HCEC 1CT (cell line): ENCODE data around the gene SPRED2.

Experiments used
- DNase-seq: peaks from one replicate; pipeline ENCODE4 v3.0.0-alpha.2; 2017

Gene SPRED2

GRCh38 chr2:65382776-65383357, 49.5 kb downstream of the SPRED2 start:
- peak; percentile 91 for DNase-seq

DNA sequence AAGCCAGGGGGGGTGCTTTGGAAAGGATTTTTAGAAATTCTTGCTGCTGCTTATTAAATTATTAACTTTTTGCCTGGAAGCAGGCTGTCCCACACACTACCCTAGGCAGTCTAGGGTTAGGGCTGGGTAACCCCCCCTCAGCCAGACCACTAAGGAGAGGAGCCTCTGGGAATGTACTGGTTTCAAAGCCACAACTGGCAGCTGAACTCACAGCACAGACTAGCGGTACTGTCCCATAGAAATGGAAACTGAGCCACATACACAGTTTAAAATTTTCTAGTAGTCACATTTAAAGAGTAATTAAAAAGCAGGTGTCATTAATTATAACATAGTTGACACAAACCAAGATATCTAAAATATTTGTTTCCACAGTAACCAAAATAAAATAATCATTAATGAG, 50.1 kb downstream of the SPRED2 start:
- DNase-seq: no peak

- DNase-seq: no peak
These were observed 50.8 kb downstream of the SPRED2 start for GRCh38 chr2:65381607-65382051.

GRCh38 chr2:65380255-65380654, 52.1 kb downstream of the SPRED2 start:
- DNase-seq: peak; percentile 12

DNA sequence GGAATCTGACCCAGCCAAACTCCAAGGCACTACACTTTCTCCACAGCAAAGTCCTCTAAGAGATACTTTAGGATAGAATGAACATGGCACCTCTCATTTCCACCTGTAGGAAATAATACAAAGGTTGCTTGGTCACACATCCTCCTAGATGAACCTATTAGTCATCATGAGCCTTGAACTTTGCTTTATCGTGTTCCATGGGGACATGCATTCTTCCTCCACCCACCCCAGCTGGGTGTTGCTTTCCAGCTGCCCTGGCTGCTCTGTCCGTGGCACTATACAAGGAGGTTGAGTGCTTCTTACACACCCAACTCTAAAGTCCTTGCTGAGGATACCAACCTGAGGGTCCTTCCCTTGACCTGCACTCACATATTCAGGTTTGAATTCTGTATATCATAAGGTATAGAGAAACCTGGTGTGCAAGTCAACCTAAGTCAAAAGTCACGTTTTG, 52.7 kb downstream of the SPRED2 start:
- DNase-seq: no peak

- DNase-seq: no peak
These were observed 53.2 kb downstream of the SPRED2 start for GRCh38 chr2:65379223-65379622.

GRCh38 chr2:65378290-65378689, 54.1 kb downstream of the SPRED2 start:
- no peak for DNase-seq

GRCh38 chr2:65377556-65378192, 54.7 kb downstream of the SPRED2 start:
- peak; percentile 76 for DNase-seq

GRCh38 chr2:65375723-65376122, 56.7 kb downstream of the SPRED2 start:
- DNase-seq: no peak

DNA sequence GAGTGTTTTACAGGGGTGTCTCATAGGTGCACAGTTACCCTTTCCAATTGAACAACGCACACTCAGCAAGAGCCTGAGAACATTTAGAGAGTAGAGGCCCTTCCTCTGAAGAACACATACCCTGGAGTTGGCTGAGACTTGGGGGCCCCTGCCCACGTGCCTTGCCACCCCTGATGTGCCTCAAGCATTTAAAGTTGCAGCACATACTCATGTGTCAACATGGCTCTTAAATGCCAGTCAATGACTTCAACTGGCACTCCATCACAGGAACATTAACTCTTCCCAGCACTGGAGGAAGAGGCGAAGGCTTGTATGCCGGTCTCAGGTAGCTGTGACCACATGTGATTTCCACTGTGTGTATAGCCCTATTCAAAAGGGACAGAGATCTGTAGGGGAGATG, 57.4 kb downstream of the SPRED2 start:
- DNase-seq: no peak

GRCh38 chr2:65374575-65374974, 57.8 kb downstream of the SPRED2 start:
- no peak for DNase-seq

GRCh38 chr2:65373365-65373918, 59.0 kb downstream of the SPRED2 start:
- no peak for DNase-seq

- DNase-seq: no peak
These were observed 59.8 kb downstream of the SPRED2 start for GRCh38 chr2:65372619-65373018.

- DNase-seq: no peak
These were observed 61.3 kb downstream of the SPRED2 start for GRCh38 chr2:65371074-65371434.

GRCh38 chr2:65370387-65371073, 61.9 kb downstream of the SPRED2 start:
- no peak for DNase-seq

GRCh38 chr2:65369980-65370379, 62.4 kb downstream of the SPRED2 start:
- no peak for DNase-seq

DNA sequence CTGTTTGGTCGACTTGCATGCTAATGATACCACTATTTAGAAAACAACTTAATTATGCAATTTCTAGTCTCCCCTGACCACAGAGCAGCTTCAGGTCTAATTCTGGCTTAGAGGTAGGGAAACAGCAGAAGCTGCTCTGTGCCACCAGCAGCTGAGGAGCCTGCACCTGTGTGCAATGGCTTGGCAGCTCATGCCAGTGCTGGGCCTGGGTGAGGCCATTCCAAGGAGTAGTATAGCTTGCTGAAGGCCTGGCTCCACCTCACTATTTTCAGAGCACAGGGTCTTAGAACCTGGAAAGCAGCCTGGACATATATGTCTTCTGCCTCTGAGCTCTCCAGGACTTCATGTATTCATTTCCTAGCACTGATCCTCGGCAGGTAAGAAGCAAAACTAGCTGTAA, 62.8 kb downstream of the SPRED2 start:
- no peak for DNase-seq

DNA sequence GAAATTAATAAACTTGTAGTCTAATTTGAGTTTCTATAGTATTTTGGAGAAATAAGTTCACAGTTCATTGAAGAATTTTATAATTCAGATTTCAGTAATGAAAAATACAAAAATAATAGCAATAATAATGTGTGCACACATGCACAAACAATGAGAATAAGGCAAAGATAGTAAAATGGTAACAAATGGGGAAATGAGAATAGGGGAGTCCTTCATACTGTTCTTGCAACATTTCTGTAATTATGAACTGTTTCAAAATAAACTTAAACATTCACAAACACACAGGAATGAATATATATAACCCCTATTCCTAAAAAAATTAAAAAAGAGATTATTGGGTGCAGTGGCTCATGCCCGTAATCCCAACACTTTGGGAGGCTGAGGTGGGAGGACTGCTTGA, 63.9 kb downstream of the SPRED2 start:
- no peak for DNase-seq

DNA sequence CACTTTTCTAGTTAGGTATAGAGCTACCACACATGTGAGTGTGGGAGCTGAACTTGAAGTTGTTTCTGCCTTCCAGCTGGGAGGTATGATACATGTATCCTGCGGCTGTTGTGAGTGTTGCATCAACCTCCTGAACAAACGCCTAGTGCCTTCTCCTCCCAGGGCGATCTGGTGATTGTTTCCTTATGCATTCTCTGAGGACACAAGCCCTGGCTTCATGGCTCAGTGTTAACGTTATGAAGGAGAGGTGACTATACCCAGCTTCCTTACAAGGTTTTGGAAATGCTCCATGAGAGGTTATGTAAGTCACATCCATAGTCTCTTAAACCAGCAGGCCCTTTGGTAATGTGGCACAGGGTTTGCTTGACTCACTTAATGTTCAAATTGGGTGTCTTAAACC, 64.9 kb downstream of the SPRED2 start:
- peak; percentile 97 for DNase-seq

DNA sequence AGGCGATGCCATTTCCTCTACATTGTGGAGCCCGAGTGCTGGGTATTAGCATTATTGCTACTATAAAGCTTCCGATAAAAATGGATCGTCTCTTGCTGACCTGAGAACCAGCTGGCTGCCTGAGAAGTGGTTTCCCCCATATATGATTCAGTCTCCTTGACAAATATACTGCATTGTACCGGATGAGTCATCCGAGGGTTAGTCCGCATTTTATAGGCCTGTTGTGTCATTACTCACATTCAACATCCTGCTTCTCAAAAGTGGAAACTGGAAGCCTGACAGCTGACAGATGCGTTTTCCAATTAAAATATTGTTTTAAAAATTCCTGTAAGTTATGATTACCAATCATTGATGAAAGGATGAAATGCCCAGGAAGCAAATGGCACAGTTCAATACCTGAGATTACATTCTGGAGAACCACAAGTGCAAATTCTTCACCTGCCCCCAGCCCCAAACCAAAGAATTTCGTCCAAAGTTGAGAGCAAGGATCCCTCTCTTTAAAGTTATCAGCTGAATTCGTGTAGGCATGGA, 65.7 kb downstream of the SPRED2 start:
- DNase-seq: peak; percentile 99

DNA sequence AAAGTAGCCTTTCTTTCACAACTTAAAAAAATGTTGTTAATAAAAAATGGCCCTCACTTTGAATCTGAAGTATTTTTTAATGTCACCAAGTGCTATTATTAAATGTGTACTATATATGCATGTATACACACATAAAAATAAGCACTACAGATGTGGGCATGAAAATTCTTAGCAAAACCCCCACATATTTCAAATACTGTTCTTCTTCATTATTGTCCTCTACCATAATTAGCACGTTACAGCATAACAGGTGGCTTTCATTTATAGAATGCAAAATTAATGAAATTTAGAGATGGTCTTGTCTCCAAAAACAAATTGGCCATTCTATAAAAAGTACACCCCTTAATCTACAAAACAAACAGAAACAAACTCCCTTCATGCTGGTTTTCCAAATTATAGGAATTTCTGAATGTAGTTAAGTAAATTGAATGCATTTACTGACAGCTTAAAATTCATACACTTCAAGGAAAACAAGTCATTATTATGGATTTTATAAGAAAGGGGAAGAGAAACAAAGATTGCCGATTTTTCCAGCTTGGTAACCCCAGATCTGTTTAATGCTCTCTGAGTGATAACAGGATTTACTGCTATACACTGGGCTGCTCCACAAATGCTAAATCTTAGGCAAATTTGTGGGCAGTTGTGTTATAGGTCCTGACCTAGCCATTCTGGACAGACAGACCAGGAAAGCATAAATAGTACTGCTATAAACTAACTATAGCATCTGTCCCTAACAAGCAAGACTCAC, 67.2 kb downstream of the SPRED2 start:
- no peak for DNase-seq

DNA sequence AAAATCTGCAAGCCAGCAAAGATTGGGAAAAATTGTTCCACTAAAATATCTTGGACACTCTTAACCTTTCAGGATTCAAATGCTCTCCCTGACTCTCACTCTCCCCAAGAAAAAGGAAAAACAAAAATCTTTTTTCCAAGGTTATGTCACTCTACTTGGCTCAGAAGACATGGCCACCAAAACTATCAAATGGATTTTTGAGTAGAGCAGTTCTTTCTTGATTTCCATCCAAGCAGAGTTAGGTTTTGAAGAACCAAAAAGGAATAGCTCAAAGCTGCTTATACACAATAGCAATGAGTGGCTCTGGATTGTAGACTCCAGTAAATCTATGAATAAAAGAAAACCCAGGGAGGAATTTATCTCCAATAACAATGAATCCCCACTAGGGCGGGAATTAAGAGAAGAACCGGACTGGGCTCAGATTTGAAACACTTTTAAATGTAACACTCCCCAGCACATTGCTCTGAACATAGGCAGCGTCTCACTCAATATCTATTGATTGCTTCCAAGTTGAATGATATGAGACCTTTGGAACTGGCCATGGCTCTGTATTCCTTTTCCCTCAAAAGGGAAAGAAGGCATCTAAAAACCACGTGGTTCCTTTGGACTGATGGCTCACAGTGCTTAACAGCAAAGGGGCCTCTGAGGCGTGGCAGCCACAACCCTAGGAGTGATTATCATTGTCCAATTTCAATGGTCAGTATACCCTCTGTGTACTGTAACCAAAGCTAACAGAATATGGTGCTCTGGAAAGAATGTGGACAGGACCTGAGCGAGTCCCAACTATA, 68.3 kb downstream of the SPRED2 start:
- DNase-seq: no peak
